Small intestine (tissue), 7 donors: ENCODE data around the gene KNCN. TPM values are rescaled to one million over a fixed set of nuclear protein-coding genes. Genes with fewer than 3 reads are reported as not detected.

Experiments used
- DNase-seq, 2 donors: peaks; one replicate each; pipeline versions ENCODE4 v3.0.0 to v3.0.0-alpha.2; 2013
- FAIRE-seq: peaks from 2 replicates; lab custom pipeline; 2012; peaks lifted over from hg19 to GRCh38; lab: Jason Lieb, UNC
- H3K27ac ChIP-seq, 3 donors: one replicate each; pipeline ENCODE4 v1.5.1; 2013; ENCODE audit warnings: low read length in 2 of 3, mild to moderate bottlenecking in 2 of 3, control low read depth in 1 of 3, inconsistent platforms in 1 of 3, low read depth in 1 of 3, moderate library complexity in 1 of 3
- H3K27me3 ChIP-seq, 3 donors: one replicate each; pipeline ENCODE4 v1.6.1; 2013; ENCODE audit warnings: low read length in 3 of 3, inconsistent platforms in 1 of 3; ENCODE audit not compliant: control insufficient read depth in 3 of 3, insufficient read depth in 3 of 3
- H3K36me3 ChIP-seq, 3 donors: one replicate each; pipeline ENCODE4 v1.6.1; 2013; ENCODE audit warnings: low read length in 3 of 3, inconsistent platforms in 1 of 3, low read depth in 1 of 3, mild to moderate bottlenecking in 1 of 3, moderate library complexity in 1 of 3; ENCODE audit not compliant: control insufficient read depth in 3 of 3, insufficient read depth in 2 of 3
- H3K4me1 ChIP-seq, 3 donors: one replicate each; pipeline ENCODE4 v1.6.1; 2013; ENCODE audit warnings: low read length in 2 of 3, inconsistent platforms in 1 of 3, low read depth in 1 of 3, mild to moderate bottlenecking in 1 of 3, moderate library complexity in 1 of 3; ENCODE audit not compliant: control insufficient read depth in 3 of 3, insufficient read depth in 2 of 3
- H3K4me3 ChIP-seq, 3 donors: one replicate each; pipeline ENCODE4 v1.5.1; 2013; ENCODE audit warnings: low read length in 3 of 3, control low read depth in 1 of 3, inconsistent platforms in 1 of 3, low read depth in 1 of 3, mild to moderate bottlenecking in 1 of 3, moderate library complexity in 1 of 3
- H3K9me3 ChIP-seq, 2 donors: one replicate each; pipeline ENCODE4 v1.6.1; 2013; ENCODE audit warnings: low read depth in 1 of 2, low read length in 1 of 2; ENCODE audit not compliant: control insufficient read depth in 2 of 2, insufficient read depth in 1 of 2
- WGBS, 3 donors: extraction: QIAGEN DNeasy Blood & Tissue Kit; methylation state at CpG; one replicate each; pipeline ENCODE4 v1.1.7; 2013; 5-methylcytosine and 5-hydroxymethylcytosine counted together
- polyA plus RNA-seq, 4 donors: library from polyadenylated mRNA; stranded (reverse) in 3 of 4; unstranded in 1 of 4; fragments of 200-250 nt in 3 of 4; fragments of 120-200 nt in 1 of 4; gene quantifications; one replicate each; pipeline versions ENCODE4 v1.2.1 to v1.2.3, GENCODE V29; 2013
- donor health status: healthy with polysubstance abuse.
- donor health status: control.
- donor health status: control.
- donor health status: Bipolar disorder and iron deficiency.
- donor health status: healthy.

Gene KNCN
- polyA plus RNA-seq, 4 donors, result not detected

- H3K27me3 ChIP-seq, result peaks cover 0 to 21% (median 2%) of the 10 kb centered on the region in 3 donors
- WGBS, 3 donors, result 83 to 92% (median 88%) methylated on average over 10 of the region's 10 CpGs
- H3K4me1 ChIP-seq, result no peaks in the 10 kb centered on the region
- no peaks in the 10 kb centered on the region for H3K9me3 ChIP-seq
- peaks cover 0 to 2% (median 0%) of the 10 kb centered on the region in 3 donors for H3K36me3 ChIP-seq
- DNase-seq (no peak), FAIRE-seq (no peak)
- no peak overlapping the region for H3K27ac ChIP-seq
- no peak overlapping the region for H3K4me3 ChIP-seq
These were observed 1.1 kb upstream of the KNCN start for GRCh38 chr1:46552357-46553237.

DNA sequence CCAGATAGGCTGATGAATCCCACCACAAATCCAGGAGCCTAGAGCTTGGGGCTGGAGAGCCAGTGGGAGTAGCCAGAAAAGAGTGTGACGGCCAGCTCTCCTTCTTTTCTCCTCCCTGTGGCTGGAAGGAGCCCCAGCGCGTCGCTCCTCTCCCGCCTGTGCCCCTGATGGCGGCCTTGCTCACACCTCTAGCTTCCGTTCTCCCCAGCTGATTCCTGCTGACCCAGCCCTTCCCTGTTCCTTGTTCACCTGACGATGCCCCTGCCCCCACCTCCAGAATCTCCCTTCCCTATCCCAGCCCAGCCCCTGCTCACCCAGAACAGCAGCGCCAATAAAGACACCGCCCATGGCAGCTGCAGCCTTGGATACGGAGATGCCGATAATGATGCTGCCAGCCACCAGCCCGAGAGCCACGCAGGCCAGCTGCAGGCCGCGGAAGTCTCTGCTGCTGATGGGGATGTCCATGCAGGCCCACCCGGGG lies 656 bp downstream of the KNCN start:
- H3K9me3 ChIP-seq, result no peaks in the 10 kb centered on the region
- H3K36me3 ChIP-seq, result no peaks in the 10 kb centered on the region
- FAIRE-seq, result no peak
- WGBS, 3 donors, result 19 to 48% (median 35%) methylated on average over 16 to 17 of the region's 17 CpGs
- peaks cover 0 to 35% (median 2%) of the 10 kb centered on the region in 3 donors for H3K27me3 ChIP-seq
- no peak overlapping the region for H3K27ac ChIP-seq
- H3K4me1 ChIP-seq, result no peaks in the 10 kb centered on the region
- peak; percentile 23 to 33 for DNase-seq
- H3K4me3 ChIP-seq, result no peak overlapping the region

DNA sequence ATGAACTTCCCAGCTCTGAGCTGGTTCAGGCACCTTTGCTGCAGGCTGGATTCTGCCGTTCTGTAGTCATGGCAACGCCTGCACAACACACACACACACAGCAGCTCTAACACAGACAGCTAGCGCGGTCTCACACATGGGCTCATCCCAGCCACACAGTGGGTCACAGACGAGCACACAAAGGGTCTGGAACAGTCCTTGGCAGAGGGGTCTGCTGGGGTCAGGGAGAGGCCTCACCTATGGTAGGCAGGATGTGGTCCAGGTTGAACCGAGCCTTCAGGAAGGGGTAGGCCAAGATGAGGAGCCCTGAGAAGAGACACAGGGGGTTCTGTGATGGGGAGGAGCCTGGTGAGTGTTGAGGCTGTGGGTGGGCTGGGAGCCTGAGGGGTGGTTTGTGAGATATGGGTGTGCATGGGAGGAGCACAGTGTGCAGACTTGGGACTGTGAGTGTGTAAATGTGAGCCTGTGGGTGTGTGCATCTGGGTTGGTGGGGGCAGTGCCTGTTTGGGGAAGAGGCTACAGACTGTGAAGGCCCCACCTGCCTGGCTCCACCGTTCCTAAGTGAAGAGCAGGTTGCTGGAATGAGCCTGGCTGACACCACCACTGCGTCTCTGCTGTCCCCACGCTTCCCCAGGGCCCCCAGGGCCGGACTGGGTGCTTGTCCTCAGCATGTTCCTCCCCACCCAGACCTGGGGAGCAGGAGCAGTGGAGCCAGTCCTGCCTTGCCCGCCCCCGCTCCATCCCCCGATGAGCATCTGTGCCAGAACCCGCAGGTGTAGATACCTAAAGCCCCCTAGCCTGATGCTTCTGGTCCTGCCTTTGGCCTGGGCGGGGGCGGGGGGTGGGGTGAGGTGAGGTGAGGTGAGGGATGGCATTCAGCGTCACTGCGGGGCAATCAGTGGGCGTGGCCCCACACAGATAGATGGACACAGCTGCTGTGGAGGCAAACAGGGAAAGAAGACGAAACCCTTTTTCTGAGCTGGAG lies 1.5 kb downstream of the KNCN start:
- no peak overlapping the region for H3K27ac ChIP-seq
- DNase-seq (peak; percentile 53 to 62), FAIRE-seq (no peak)
- H3K4me3 ChIP-seq, result no peak overlapping the region
- H3K36me3 ChIP-seq, result no peaks in the 10 kb centered on the region
- H3K9me3 ChIP-seq, result no peaks in the 10 kb centered on the region
- no peaks in the 10 kb centered on the region for H3K4me1 ChIP-seq
- 31 to 48% (median 36%) methylated on average over 19 to 20 of the region's 20 CpGs for WGBS, 3 donors
- H3K27me3 ChIP-seq, result peaks cover 0 to 43% (median 10%) of the 10 kb centered on the region in 3 donors

GRCh38 chr1:46547481-46548383 lies 3.7 kb downstream of the KNCN start:
- WGBS, 3 donors, result 74 to 78% (median 78%) methylated on average over 22 of the region's 22 CpGs
- no peak for FAIRE-seq
- Histone ChIP-seq H3K9me3 (no peaks in the 10 kb centered on the region), H3K27me3 (peaks cover 0 to 65% (median 19%) of the 10 kb centered on the region in 3 donors), H3K4me3 (no peak overlapping the region), H3K27ac (no peak overlapping the region), H3K4me1 (no peaks in the 10 kb centered on the region), H3K36me3 (no peaks in the 10 kb centered on the region)
- peak; percentile 28 to 56 for DNase-seq

DNA sequence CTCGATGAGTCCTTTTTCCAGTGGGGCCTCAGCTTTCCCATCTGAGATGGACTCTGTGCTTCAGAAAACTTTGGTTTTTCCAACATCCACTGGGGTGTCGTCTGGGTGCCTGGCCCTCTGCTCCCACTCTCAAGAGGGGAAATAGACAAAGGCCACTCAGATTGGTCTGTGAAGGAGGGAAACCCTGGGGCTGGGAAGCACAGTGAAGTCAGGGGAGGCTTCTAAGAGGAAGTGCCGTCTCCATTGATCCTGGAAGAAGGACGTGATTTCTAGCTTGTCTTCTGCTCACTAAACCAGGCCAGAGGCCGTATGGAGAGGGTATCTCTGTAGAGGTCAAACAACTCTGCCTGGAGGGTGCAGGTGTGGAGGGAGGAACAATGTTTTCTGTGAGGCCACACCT lies 5.2 kb downstream of the KNCN start:
- H3K27me3 ChIP-seq, result peaks cover 0 to 73% (median 19%) of the 10 kb centered on the region in 3 donors
- no peak overlapping the region for H3K27ac ChIP-seq
- H3K9me3 ChIP-seq, result no peaks in the 10 kb centered on the region
- H3K4me1 ChIP-seq, result no peaks in the 10 kb centered on the region
- no peak for DNase-seq
- H3K4me3 ChIP-seq, result no peak overlapping the region
- no peak for FAIRE-seq
- WGBS, 3 donors, result 52 to 60% (median 57%) methylated on average over 5 of the region's 5 CpGs
- no peaks in the 10 kb centered on the region for H3K36me3 ChIP-seq

- WGBS, 3 donors, result 65 to 70% (median 68%) methylated on average over 3 of the region's 3 CpGs
- Histone ChIP-seq H3K9me3 (no peaks in the 10 kb centered on the region), H3K36me3 (no peaks in the 10 kb centered on the region), H3K4me1 (no peaks in the 10 kb centered on the region), H3K27ac (no peak overlapping the region), H3K4me3 (no peak overlapping the region), H3K27me3 (peaks cover 0 to 74% (median 19%) of the 10 kb centered on the region in 3 donors)
- FAIRE-seq, result no peak
- DNase-seq, result no peak
These were observed 5.7 kb downstream of the KNCN start for GRCh38 chr1:46545784-46546183.

- 37 to 48% (median 39%) methylated on average over 5 of the region's 5 CpGs for WGBS, 3 donors
- Histone ChIP-seq H3K4me1 (no peaks in the 10 kb centered on the region), H3K9me3 (no peaks in the 10 kb centered on the region), H3K27me3 (peaks cover 0 to 66% (median 17%) of the 10 kb centered on the region in 3 donors), H3K27ac (no peak overlapping the region), H3K36me3 (no peaks in the 10 kb centered on the region), H3K4me3 (no peak overlapping the region)
- DNase-seq, result no peak
- no peak for FAIRE-seq
These were observed 6.7 kb downstream of the KNCN start for GRCh38 chr1:46544561-46545240.
